CD4-positive, alpha-beta memory T cell (primary cell): ENCODE results near the gene IER5. TPM values are rescaled to one million over a fixed set of nuclear protein-coding genes. Genes with fewer than 3 reads are reported as not detected.

Experiments used
- CTCF ChIA-PET: fragments of 350-600 bp; sonication (Branson Sonifier 250); formaldehyde crosslinking; loops from one replicate; lab custom pipeline; 2021; ENCODE audit warnings: inconsistent platforms; ENCODE audit not compliant: partially characterized antibody; lab: Charles Lee
- POLR2A ChIA-PET: fragments of 350-600 bp; sonication (Branson Sonifier 250); formaldehyde crosslinking; loops from one replicate; lab custom pipeline; 2021; ENCODE audit not compliant: partially characterized antibody; lab: Charles Lee
- DNase-seq, 5 donors: peaks; one replicate each; pipeline versions ENCODE4 v3.0.0 to v3.0.0-alpha.2; 2020 to 2022; ENCODE audit warnings: mixed read lengths in 1 of 5
- H3K27ac ChIP-seq: one replicate; pipeline ENCODE4 v1.7.0; 2013; ENCODE audit warnings: low read depth, low read length
- H3K27me3 ChIP-seq: 2 replicates; pipeline ENCODE4 v1.7.0; 2013; ENCODE audit warnings: mild to moderate bottlenecking, low read length, moderate library complexity; ENCODE audit not compliant: insufficient read depth
- H3K36me3 ChIP-seq: 2 replicates; pipeline ENCODE4 v1.7.0; 2013; ENCODE audit warnings: mild to moderate bottlenecking, low read length, moderate library complexity; ENCODE audit not compliant: insufficient read depth
- H3K4me1 ChIP-seq: 2 replicates; pipeline ENCODE4 v1.7.0; 2013; ENCODE audit warnings: mild to moderate bottlenecking, low read length, moderate library complexity; ENCODE audit not compliant: insufficient read depth
- H3K4me3 ChIP-seq, 2 donors: one replicate each; pipeline ENCODE4 v1.7.0; 2013; ENCODE audit warnings: low read length in 2 of 2, mild to moderate bottlenecking in 1 of 2
- H3K9me3 ChIP-seq, 2 donors: one replicate each; pipeline ENCODE4 v1.7.0; 2013; ENCODE audit warnings: low read length in 2 of 2, control low read depth in 1 of 2; ENCODE audit not compliant: control insufficient read depth in 1 of 2
- H3K27ac Mint-ChIP-seq, 7 donors: one replicate each; pipeline ENCODE4 v1.8.0; 2020 to 2021; ENCODE audit warnings: mixed read lengths in 7 of 7, mild to moderate bottlenecking in 6 of 7, inconsistent platforms in 3 of 7, moderate library complexity in 3 of 7
- H3K27me3 Mint-ChIP-seq, 2 donors: one replicate each; pipeline ENCODE4 v1.8.0; 2020 to 2021; ENCODE audit warnings: mixed read lengths in 2 of 2
- H3K36me3 Mint-ChIP-seq, 2 donors: one replicate each; pipeline ENCODE4 v1.8.0; 2020 to 2021; ENCODE audit warnings: mixed read lengths in 2 of 2, inconsistent platforms in 1 of 2, mild to moderate bottlenecking in 1 of 2
- H3K4me1 Mint-ChIP-seq, 4 donors: one replicate each; pipeline ENCODE4 v1.8.0; 2020 to 2021; ENCODE audit warnings: mixed read lengths in 4 of 4, mild to moderate bottlenecking in 1 of 4
- H3K4me3 Mint-ChIP-seq, 8 donors: one replicate each; pipeline ENCODE4 v1.8.0; 2020 to 2021; ENCODE audit warnings: mixed read lengths in 8 of 8, mild to moderate bottlenecking in 7 of 8, moderate library complexity in 6 of 8, inconsistent platforms in 3 of 8
- H3K9me3 Mint-ChIP-seq, 8 donors: one replicate each; pipeline ENCODE4 v1.8.0; 2020 to 2021; ENCODE audit warnings: mixed read lengths in 8 of 8, mild to moderate bottlenecking in 5 of 8, inconsistent platforms in 3 of 8, moderate library complexity in 1 of 8
- intact Hi-C: fragments of 100-400 bp; cut with micrococcal nuclease; formaldehyde crosslinking; loops from one replicate; pipeline ENCODE4 v1.15.1; 2023
- polyA plus RNA-seq, 2 donors: library from polyadenylated mRNA; unstranded; fragments of 300-500 nt; fragmentation: Illumina TruSeq; gene quantifications; one replicate each; pipeline ENCODE4 v1.2.3, GENCODE V29; 2021
- total RNA-seq, 2 experiments: library from RNA; stranded (reverse); gene quantifications; one replicate each; pipeline ENCODE4 v1.2.3, GENCODE V29; 2021

IER5 gene
- total and polyA plus RNA-seq, 4 experiments from 2014 or later = 11.0 to 29.3 (median 23.5) TPM

GRCh38 chr1:181141431-181141910, 53.0 kb downstream of the IER5 start:
- Mint-ChIP-seq H3K9me3 (no peaks in the 10 kb centered on the region), H3K27ac (no peak overlapping the region), H3K4me3 (peak overlapping the region in 1 of 8 donors; percentile 4), H3K27me3 (peaks cover 0 to 3% of the 10 kb centered on the region in 2 donors), H3K4me1 (peaks cover 20 to 50% (median 32%) of the 10 kb centered on the region in 4 donors), H3K36me3 (no peaks in the 10 kb centered on the region)
- Histone ChIP-seq H3K36me3 (no peaks in the 10 kb centered on the region), H3K27me3 (no peaks in the 10 kb centered on the region), H3K4me3 (no peak overlapping the region), H3K4me1 (peaks cover 41% of the 10 kb centered on the region), H3K9me3 (no peaks in the 10 kb centered on the region), H3K27ac (no peak overlapping the region)
- ChIA-PET CTCF (interaction anchor here (0.7 to 15.6 kb wide), 31 partner anchors 8 to 640 kb away, joined by 3 to 311 read pairs (median 10); partner anchors contain the start of genes ACBD6, IER5, MR1 and STX6), POLR2A (interaction anchor here (0.7 to 12.1 kb wide), 10 partner anchors 8 to 108 kb away, joined by 3 to 128 read pairs (median 8); partner anchors contain the start of genes IER5 and MR1)
- DNase-seq = no peak
- intact Hi-C loops = loop anchor here (5.0 kb wide), 1 partner anchor 624 kb away; no protein-coding TSS in a partner anchor

Other genes with a start within 250 kb of the IER5 start
- under 1 TPM; 0.12 to 0.61 TPM for gene KIAA1614, start 175.8 kb upstream of the IER5 start, total RNA-seq
- gene KIAA1614, start 175.8 kb upstream of the IER5 start, polyA plus RNA-seq = not detected
- gene STX6, start 65.8 kb upstream of the IER5 start, total RNA-seq = 10 to 100 TPM; 21.3 to 21.7 TPM
- 10 to 100 TPM in 1 of 2 donors, 1 to 10 TPM in 1; 7.8 to 11.5 TPM for gene STX6, start 65.8 kb upstream of the IER5 start, polyA plus RNA-seq
- gene MR1, start 54.7 kb upstream of the IER5 start, total RNA-seq = 10 to 100 TPM; 31.8 to 33.2 TPM
- gene MR1, start 54.7 kb upstream of the IER5 start, polyA plus RNA-seq = 10 to 100 TPM; 31.5 to 38.6 TPM